GM19324 (cell line): ENCODE data around the gene FAF1.

Source experiments
- ATAC-seq: cut with Tn5 transposase; IDR thresholded peaks from one replicate; pipeline ENCODE4 v1.9.1; 2021; ENCODE audit warnings: mild to moderate bottlenecking, moderate library complexity; ENCODE audit not compliant: unreplicated experiment, low FRiP score

The FAF1 gene

DNA sequence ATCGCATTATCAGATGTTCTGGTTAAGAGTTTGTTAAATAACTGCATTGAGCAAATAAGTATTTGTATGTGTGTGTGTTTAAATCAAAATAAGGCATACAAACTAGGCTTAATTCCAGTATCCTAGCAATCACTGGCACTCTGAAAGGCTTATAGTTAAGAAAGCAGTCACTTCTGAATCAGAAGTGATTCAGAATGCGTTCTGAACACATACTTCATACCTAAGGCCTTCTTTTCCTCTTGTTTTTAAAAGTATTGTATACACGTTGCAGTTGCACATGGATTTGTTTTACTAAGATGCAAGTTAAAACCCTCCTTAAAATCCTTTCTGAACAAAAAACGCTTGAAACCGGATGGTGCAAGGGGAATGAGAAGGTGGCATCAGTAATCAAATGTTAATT, 298.4 kb downstream of the FAF1 start:
- ATAC-seq: no peak

DNA sequence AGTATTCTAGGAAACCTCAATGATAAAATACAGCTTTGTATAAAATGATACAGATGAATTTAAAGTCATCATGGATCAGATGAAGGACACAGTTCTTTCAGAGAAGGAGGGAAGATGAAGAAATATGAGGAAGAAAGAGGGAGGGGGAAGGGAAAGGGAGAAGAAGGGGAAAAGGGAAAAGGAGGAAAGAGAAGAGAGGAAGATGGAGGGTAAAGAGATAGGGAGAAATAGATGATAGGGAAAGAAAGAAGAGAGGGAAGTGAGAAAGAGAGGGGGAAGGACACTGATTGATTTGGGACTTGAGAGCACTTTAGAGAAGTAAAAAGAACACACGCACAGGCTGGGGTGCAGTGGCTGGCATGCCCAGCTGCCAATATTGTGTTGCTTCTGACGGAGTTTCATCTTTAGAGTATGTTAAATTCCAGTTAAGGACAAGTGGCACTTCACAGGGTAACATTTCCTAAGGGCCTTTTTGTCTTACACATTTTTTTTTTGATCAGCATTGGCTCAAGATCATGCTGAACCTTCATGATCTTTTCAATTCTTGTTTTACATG, 300.9 kb downstream of the FAF1 start:
- no peak for ATAC-seq

DNA sequence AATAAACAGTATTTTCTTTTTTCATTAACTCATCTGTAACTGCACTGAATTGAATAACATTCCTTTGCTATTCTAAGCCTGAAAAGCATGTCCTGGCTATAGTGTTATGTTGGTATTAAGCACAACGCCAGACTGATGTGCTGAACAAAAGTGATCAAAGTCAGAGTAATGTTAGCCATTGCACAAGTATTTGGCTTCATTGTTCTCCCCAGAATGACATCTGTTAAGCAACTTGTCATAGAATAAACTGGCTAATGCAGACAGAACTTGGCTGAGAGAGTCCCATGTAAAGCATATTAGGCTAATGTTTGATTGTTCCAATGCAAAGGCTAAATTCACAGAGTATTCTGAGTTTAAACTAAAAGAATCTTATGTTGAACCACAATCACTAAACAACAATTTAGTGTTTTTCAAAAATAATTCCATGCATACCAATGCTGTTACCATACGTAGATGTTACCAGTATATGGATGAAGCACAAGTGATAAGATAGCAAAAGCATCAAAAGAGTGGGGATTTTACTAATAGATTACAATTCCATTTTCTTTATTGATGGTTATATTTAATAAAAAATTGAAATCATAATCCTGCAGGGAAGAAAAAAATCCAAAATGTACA, 301.5 kb downstream of the FAF1 start:
- ATAC-seq: no peak

DNA sequence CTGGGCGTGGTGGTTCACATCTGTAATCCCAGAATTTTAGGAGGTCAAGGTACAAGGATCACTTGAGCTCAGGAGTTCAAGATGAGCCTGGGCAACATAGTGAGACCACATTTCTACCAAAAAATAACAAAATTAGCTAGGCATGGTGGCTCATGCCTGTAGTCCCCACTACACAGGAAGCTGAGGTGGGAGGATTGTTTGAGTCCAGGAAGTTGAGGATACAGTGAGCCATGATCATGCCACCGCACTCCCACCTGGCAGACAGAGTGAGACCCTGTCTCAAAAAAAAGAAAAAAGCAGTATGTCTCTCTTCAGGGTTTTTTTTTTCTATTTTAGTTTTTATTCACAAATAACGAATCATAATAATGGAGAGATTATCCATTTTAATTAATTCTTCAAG, 303.1 kb downstream of the FAF1 start:
- no peak for ATAC-seq

DNA sequence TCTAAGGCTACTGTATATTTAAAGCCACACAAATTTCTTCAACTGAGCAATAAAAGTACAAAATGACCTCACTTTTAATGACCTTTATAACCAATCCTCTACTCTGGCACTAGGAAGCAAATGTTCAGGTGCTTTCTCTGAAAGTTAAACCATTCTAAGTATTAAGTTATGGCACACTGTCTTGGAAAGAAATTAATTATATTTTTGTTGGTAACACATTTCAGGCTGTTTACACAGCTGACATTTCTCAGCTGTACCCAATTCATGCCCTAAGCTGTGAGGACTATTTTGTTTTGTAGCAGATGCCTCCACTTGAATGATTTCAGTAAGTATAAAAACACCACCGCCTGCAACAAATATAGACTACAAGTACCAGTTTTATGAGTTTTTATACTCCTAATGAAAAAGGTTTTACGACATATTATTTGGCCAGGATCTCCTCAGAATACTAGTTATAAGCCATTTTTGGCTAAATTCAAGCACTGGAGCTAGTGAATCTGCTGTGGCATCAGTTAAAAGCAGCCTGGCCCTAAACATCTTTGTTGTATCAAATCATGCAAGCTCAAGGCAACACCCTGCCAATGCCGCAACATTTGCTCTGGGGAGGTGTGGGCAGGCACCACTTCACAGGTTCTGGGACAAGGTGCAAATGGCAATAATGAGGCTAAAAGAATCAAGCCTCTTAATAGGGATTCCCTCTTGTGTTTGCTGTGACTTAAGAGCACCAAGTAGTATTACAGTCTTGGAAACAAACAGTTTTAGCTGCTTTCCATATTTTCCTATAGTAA, 308.4 kb downstream of the FAF1 start:
- ATAC-seq: no peak

DNA sequence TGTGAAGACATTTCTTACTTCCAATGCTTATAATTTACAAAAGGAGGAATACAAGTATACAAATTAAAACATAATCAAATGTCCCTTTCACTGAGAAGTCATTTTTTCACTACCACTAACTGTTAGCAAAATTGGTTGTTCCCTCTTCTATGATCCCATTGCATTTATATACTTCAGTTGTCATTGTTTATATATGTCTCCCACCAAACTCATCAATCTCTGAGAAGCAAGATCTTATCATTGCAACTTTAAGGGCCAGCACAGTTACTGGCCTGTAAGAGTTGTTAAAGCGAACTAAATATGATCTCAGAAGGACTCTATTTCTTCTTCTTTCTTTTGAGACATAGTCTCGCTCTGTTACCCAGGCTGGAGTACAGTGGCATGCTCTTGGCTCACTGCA, 313.5 kb downstream of the FAF1 start:
- ATAC-seq: no peak

DNA sequence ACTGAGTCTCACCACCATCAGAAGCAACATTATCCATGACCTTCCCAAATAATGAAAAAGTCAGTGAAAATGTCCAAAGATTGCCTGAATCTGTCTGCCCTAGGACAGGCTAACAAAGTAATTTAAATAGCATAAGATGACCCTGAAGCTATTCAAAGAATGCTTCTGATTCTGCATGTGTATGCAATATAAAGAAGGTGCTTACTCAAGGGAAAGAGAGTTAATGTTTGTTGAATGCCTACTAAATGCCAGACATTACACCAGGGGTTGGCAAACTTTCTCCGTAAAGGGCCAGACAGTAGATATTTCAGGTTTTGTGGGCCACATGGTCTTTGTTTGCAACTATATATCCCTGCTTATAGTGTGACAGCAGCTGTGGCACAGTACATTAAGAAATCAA, 314.9 kb downstream of the FAF1 start:
- no peak for ATAC-seq

DNA sequence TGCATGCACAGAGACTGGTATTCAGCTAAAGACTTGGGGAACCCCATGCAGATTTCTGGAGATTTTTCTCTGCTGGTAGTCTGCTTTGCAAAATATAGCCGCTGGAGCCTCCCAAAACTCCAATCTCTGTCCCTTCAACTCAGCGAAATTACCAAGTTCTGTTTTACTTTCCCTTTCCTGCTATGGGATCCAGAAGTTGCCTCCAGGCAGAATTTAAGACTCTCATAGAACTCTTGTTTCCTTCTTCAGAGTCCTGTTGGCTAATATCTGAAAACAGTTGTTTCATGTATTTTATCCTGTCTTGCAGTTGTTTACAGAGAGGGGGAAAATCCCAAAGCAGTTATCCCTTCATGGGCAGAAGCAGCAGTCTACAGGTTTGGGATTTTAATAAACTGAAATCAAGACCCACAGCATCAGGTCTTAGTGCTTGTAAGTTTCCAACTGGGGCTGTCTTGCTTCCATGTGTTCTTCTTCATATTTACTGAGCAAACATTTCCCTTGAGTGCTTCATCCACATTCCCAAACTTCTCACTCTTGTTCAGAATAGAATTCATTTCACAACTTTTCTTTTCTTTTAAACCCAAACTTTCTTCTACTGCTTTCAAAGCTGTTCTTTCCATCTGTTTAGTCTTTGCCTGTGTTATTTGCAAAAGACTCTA, 315.5 kb downstream of the FAF1 start:
- ATAC-seq: no peak

DNA sequence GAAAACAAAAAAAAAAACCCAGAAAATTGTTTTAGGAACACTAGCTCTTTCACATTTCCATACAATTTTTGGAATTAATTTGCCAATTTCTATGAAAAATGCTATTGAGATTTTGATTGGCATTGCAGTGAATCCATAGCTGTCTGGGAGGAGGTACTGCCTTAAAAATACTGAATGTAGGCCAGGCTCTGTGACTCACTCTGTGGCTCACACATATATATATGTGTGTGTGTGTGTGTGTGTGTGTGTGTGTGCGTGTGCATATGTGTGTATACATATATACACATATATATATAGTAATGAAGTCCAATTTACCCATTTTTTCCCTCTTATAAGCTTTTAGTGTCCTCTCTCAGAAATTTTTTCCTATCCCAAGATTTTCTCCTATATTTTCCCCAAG, 322.6 kb downstream of the FAF1 start:
- no peak for ATAC-seq

DNA sequence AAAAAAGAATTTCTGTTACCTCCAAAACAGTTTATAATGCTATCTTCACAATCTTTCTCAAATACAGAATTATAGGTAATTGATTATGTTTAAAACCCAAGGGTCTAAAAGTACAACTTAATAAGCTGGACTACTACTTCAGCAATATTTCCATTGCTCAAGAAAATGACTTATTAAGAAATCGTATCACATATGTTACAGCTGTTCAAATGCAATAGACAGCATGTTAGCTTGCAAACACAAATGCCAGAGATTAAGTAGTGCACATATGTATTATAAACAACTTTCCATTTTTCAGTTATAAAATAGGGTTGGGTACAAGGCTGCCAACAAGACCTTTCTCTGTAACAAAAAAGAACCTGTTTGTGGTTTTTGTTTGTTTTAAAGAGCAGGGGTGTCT, 325.8 kb downstream of the FAF1 start:
- ATAC-seq: no peak

DNA sequence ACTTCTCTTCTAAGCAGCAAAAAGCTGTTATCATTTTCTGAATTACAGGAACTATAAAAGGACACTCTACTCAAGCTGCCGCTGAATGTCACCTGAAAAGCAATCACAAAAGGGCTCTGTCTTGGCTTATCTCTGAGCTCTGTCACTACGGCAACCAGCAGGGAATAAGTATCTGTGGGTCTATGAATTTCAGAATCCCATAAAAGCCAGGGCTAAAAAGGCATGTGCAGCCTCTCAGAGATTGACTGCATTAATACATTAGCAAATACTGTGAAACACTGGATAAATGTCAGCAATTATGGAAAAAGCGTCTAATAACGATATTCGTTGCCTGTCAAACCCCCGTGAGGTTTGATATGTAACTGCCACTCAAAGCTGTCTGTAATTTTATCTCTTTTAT, 326.6 kb downstream of the FAF1 start:
- ATAC-seq: no peak

DNA sequence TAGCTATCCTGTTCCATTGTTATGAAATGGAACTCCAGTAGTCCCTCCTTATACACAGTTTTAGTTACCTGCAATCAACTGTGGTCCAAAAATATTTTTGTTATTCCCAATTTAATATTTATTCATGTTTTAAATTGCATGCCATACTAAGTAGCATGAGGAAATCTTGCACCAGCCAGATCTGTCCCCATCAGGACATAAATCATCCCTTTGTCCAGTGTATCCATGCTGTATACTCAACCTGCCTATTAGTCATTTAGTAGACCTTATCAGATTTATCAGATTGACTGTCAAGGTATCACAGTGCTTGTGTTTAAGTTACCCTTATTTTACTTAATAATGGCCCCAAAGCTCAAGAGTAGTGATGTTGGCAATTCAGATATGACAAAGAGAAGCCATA, 328.9 kb downstream of the FAF1 start:
- no peak for ATAC-seq

DNA sequence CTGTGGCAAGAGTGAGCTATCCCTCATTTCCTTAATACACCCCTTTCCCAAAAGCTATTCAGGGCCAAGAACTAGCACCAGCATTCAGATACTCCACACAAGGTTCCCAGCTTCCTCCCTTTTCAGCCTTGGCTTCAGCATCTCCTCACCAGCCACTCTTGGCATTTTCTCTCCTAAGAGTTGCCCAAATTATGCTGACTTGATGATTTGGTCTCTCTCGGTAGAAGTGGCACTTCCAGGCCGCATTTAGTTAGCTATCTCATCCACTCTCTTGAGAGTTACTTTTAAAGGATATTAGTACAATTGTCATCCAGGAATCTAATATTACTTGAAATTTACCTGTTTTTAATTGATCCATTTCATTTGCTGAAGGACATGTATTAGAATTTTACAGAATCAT, 337.8 kb downstream of the FAF1 start:
- ATAC-seq: no peak

DNA sequence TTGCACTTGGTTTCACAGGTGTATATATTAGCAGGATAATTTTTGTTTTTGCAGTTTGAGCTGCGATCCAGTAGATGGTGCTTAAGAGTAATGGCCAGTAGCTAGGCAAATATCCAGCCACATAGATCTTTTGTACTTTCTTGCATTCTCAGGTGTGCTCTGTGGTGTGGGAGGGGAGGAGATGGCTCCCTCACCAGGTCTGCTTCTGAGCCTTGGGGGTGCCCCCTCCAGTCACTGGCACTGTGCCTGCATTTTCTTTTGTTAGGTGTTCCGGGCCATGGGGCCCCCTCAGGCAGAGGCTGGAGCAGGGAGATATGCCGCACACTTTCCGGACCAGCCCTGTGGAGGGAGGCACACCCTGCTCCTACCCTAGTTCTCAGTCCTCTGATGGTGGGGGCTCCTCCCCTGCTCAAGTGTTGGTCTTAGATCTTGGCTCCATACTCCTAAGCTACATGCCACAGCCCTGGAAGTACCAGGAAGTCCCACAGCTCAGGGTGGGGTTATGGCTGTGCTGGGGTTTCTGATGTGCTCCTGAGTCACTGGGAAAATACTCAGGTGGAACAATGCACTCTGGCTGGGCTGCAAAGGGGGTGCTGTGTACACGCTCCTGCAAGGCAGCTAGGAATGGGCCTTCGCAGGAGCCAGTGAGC, 339.3 kb downstream of the FAF1 start:
- ATAC-seq: no peak

DNA sequence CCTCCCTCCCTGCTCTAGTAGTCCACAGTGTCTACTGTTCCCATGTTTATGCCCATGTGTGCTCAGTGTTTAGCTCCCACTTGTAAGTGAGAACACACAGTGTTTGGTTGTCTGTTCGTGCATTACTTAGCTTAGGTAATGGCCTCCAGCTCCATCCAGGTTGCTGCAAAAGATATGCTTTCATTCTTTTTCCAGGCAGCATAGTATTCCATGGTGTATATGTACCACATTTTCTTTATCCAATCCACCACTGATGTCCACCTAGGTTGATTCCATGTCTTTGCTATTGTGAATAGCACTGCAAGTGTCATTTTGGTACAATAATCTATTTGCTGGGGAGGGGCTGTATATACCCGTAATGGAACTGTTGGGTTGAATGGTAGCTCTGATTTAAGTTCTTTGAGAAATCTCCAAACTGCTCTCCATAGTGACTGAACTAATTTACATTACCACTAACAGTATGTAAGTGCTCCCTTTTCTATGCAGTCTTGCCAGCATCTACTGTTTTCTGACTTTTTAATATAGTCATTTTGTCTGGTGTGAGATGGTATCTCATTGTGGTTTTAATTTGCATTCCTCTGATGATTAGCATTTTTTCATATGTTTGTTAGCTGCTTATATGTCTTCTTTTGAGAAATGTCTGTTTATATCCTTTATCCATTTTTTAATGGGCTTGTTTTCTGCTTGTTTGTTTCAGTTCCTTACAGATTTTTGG, 344.9 kb downstream of the FAF1 start:
- ATAC-seq: no peak

DNA sequence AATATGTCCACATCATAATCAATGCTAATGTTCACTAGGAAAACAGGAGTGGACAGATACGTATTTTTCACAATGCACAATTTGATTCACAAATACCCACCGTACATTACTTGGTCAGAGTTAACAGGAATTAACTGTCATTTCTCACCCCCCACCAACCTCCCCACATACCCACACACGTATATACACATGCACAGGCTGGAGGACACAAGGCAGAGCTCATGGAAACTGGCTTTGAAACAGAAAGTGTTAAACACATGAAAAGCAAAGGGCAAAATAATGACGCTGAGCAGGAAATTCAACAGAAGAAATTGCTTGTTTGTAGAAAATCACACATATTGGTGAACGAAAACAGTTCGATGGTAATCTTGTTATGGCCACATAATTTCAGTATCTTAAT, 348.4 kb downstream of the FAF1 start:
- no peak for ATAC-seq

DNA sequence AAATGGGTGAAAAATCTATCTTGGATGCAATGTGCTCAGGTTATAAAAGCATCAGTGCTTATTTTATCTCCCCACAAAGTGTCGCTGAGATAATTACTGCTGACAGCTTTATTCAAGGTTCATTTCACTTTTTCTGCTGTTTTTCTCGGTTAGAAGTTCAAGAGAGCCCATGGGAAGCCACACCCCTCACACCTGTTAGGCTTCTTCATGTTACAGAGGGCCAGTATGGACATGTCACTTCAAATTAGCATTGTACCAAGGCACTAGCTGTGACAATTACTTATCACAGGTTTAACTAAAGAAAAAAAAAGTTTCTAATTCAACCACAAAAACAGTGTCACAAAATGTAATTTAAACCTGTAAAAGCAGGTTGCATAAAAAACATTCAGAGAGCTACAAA, 349.5 kb downstream of the FAF1 start:
- peak; percentile 84 for ATAC-seq

DNA sequence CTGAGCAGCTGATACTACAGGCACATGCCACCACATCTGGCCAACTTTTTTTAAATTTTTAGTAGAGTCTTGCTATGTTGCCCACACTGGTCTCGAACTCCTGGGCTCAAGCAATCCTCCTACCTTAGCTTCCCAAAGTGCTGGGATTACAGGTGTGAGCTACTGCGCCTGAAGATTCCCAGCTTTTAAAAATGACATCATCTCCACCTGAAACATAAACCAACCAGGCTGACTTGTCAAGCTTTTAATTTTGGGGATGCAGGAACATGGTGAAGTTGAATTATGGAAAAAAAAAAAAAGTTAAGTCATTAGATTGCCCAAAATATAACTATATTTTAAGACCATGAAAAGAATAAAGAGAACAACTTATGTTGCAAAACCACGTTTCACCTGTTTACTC, 350.6 kb downstream of the FAF1 start:
- no peak for ATAC-seq

DNA sequence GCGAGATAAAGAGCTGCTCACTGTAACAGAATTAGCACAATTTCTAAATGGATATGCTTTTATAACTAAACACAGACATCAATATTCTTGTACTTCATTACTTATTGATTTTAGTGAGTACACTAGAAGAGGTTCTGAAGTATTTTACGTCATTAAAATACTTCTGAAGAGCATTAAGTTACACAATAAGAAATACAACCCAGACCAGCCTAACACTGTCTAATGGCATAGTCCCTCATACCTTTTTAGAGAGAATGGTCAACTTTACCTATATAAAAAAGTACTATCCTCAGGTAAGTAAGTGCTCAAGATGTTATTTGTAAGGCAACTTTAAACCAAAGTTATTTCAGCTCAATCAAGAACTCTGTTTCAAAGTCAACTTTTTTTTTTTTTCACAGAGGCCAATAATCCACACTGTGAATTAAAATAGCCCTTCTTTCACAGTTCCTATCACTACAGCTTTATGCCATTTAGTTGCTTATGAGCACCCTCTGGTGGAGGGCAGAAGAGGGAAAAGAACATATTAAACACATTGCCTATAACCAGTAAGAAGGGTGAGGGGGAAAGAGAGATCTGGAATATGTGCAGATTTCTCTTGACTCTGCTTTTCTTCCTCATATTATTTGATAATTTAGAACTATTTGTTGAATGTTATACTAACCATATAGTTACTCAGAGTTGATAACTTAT, 354.7 kb downstream of the FAF1 start:
- ATAC-seq: no peak

DNA sequence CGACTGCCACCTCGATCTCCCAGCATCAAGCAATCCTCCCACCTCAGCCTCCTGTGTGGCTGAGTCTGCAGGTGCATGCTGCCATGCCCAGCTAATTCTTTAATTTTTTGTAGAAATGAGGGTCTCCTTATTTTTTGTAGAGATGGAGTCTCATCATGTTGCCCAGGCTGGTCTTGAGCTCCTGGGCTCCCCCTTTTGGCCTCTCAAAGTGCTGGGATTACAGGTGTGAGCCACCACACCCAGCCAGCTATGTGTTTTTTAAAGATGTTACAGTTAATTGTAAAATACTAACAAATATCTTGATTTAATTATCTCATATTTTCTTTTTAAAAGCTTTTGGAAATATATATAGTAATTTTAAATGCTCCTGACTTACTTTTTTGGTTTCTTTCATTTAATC, 355.5 kb downstream of the FAF1 start:
- no peak for ATAC-seq
